HUES6 (cell line): ENCODE results near the gene HMGCLL1.

ENCODE experiments used
- H3K27ac ChIP-seq: 2 replicates; pipeline ENCODE4 v1.7.0; 2013; ENCODE audit warnings: low read depth, mild to moderate bottlenecking, low read length, inconsistent platforms
- H3K27me3 ChIP-seq: 2 replicates; pipeline ENCODE4 v1.6.1; 2013; ENCODE audit warnings: low read length; ENCODE audit not compliant: control insufficient read depth, insufficient read depth
- H3K36me3 ChIP-seq: 2 replicates; pipeline ENCODE4 v1.6.1; 2013; ENCODE audit warnings: low read length; ENCODE audit not compliant: control insufficient read depth, insufficient read depth
- H3K4me1 ChIP-seq: 2 replicates; pipeline ENCODE4 v1.6.1; 2013; ENCODE audit warnings: low read length; ENCODE audit not compliant: control insufficient read depth, insufficient read depth
- H3K4me3 ChIP-seq: 2 replicates; pipeline ENCODE4 v1.5.1; 2013; ENCODE audit warnings: low read depth, low read length
- H3K9ac ChIP-seq: one replicate; pipeline ENCODE4 v1.6.1; 2013; ENCODE audit warnings: mild to moderate bottlenecking, low read length
- H3K9me3 ChIP-seq: 2 replicates; pipeline ENCODE4 v1.6.1; 2013; ENCODE audit warnings: low read depth, low read length; ENCODE audit not compliant: control insufficient read depth, insufficient read depth

Gene HMGCLL1

DNA sequence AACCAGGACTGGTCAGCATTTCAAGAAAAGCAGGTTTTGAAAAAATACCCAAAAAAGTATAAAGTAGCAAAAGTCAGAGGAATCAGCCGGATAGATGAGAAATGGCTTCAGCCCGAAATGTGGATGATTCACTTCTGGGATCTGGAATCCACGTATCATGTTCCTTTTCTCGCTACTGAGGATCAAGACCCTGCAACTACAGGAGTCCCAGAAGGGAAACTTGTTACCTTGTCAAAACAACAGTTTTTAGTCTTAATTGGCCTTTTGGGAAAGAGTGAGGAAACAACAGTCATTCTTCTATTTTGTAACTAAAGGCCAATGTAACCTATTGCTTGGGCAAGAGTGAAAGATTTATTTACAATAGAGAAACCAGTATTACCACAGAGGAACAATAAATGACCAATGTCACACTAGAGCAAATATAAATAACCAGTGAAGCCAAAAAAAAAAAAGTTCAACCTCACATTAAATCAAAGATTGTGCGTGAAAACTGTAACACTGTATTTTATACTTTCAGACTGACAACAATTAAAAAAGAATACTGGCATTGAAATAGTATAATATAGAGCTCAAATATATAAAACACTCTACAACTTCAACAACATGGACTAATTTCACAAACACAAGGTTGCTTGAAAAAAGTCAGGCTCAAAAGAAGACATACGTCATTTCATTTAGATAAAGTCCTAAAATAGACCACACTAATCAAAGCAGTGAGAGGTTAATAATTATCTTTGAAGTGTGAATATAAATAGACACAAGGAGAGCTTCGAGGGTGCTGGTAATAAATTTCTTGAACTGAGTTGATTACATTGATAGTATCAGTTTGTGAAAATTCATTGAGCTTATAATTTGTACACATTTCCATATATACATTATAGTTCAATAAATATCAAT lies 135.5 kb downstream of the HMGCLL1 start:
- Histone ChIP-seq H3K27ac (no peak overlapping the region), H3K9me3 (no peaks in the 10 kb centered on the region), H3K9ac (no peak overlapping the region), H3K27me3 (no peaks in the 10 kb centered on the region), H3K4me1 (no peaks in the 10 kb centered on the region), H3K4me3 (no peak overlapping the region), H3K36me3 (no peaks in the 10 kb centered on the region)

DNA sequence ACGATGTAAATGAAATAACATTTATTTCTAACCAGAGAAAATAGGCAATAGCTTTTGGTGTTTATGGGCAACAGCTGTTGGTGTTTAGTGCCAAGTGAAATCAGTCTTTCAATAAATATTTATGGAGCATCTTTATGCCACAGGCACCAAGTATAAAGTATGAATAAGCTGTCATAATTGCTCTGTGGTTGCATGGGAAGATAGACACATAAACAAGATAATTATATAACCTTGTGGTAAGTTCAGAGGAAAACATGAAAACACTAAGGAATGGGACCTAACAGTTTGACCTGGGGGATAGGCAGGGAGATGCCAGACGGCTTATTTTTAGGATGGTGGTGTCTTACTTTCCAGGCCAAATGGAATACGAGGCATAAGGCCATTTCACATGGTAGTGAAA lies 140.8 kb downstream of the HMGCLL1 start:
- H3K9me3 ChIP-seq = no peaks in the 10 kb centered on the region
- no peaks in the 10 kb centered on the region for H3K27me3 ChIP-seq
- H3K9ac ChIP-seq = no peak overlapping the region
- no peaks in the 10 kb centered on the region for H3K36me3 ChIP-seq
- H3K27ac ChIP-seq = no peak overlapping the region
- H3K4me1 ChIP-seq = peaks cover 6% of the 10 kb centered on the region
- no peak overlapping the region for H3K4me3 ChIP-seq

DNA sequence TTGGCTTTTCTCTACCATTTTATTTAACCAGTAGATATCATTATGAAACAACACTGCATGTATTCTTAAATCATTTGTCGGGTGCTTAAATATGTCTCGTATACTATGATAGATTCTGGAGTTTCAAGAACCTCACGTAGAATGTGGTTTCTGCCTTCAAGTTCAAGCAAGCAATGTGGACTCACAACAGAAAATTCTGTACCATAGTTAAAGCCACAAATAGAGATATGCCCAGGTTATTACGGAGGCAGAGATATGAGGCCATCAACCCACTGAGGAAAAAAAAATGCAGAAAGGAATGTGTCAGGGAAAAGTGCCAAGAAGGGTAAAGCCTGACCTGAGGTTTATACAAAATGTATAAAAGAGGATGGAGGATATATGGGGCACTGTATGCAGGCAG lies 141.9 kb downstream of the HMGCLL1 start:
- H3K27ac ChIP-seq = no peak overlapping the region
- H3K4me1 ChIP-seq = peaks cover 7% of the 10 kb centered on the region
- no peaks in the 10 kb centered on the region for H3K9me3 ChIP-seq
- no peak overlapping the region for H3K9ac ChIP-seq
- no peaks in the 10 kb centered on the region for H3K27me3 ChIP-seq
- no peaks in the 10 kb centered on the region for H3K36me3 ChIP-seq
- H3K4me3 ChIP-seq = no peak overlapping the region

DNA sequence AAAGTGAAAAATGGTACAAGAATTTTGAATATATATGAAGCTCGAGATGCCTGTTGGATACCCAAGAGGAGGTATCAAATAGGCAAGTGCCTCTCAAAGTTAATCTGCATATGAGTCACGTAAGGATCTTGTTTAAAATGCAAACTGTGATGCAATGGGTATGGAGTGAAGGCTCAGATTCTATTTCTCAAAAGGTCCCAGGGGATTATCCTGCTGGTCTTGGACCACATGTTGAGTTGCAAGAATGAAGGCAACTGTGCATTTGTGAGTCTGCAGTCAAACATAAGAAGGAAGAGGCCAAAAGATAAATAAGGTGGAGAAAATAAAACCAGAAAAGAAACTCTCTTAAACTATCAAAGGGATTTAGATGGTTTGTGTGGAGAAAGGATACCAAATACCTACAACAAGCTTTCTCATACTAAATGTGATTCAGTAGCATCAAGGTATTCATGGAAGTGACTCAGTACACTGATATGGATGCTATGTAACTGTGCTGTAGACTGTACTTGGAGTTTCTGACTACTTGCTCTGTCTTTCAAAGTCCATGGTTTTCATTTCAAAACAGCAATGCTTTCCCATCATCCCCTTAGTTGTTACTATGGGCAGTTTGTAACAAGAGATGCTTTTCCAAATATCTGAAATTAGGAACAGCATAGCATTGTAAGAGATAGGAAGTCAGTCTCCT lies 145.4 kb downstream of the HMGCLL1 start:
- H3K4me3 ChIP-seq = no peak overlapping the region
- no peaks in the 10 kb centered on the region for H3K9me3 ChIP-seq
- no peak overlapping the region for H3K9ac ChIP-seq
- H3K36me3 ChIP-seq = no peaks in the 10 kb centered on the region
- H3K4me1 ChIP-seq = peaks cover 7% of the 10 kb centered on the region
- no peak overlapping the region for H3K27ac ChIP-seq
- H3K27me3 ChIP-seq = no peaks in the 10 kb centered on the region

DNA sequence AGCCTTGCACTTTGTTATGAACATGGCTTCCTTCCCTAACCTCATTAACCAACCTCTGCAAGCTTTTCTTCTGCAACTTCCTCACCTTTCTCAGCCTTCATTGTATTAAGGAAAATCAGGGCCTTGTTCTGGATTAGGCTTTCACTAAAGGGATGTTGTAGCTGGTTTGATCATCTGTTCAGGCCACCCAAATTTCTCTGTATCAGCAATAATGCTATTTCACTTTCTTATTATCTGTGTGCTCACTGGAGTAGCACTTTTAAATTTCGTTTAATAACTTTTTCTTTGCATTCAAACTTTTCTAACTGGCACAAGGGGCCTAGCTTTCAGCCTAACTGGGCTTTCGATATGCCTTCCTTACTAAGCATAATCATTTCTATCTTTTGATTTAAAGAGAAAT lies 155.1 kb downstream of the HMGCLL1 start:
- H3K36me3 ChIP-seq = no peaks in the 10 kb centered on the region
- H3K4me1 ChIP-seq = no peaks in the 10 kb centered on the region
- H3K9me3 ChIP-seq = no peaks in the 10 kb centered on the region
- H3K9ac ChIP-seq = no peak overlapping the region
- no peak overlapping the region for H3K4me3 ChIP-seq
- H3K27me3 ChIP-seq = no peaks in the 10 kb centered on the region
- no peak overlapping the region for H3K27ac ChIP-seq

DNA sequence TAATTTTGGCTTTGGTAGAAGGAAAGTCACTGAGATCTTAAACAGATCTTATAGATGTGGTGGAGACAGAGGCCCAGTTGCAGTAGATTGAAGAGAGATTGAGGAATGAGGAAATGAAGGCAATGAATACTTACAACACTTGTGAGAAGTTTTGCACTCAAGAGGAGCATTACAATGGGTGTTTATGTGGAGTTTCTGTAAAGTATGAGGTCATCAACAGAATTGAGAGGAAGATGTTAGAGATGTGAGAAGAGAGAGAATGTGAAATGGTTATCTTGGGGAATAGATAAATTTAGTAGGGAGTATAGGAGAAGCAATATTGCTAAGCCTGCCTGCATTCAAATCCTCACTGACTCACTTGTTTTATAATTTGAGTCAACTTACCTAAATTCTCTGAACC lies 168.3 kb downstream of the HMGCLL1 start:
- Histone ChIP-seq H3K27me3 (no peaks in the 10 kb centered on the region), H3K4me1 (no peaks in the 10 kb centered on the region; the same call in 1 of the 2 replicates), H3K4me3 (no peak overlapping the region), H3K9me3 (no peaks in the 10 kb centered on the region), H3K36me3 (no peaks in the 10 kb centered on the region), H3K27ac (no peak overlapping the region), H3K9ac (no peak overlapping the region)

DNA sequence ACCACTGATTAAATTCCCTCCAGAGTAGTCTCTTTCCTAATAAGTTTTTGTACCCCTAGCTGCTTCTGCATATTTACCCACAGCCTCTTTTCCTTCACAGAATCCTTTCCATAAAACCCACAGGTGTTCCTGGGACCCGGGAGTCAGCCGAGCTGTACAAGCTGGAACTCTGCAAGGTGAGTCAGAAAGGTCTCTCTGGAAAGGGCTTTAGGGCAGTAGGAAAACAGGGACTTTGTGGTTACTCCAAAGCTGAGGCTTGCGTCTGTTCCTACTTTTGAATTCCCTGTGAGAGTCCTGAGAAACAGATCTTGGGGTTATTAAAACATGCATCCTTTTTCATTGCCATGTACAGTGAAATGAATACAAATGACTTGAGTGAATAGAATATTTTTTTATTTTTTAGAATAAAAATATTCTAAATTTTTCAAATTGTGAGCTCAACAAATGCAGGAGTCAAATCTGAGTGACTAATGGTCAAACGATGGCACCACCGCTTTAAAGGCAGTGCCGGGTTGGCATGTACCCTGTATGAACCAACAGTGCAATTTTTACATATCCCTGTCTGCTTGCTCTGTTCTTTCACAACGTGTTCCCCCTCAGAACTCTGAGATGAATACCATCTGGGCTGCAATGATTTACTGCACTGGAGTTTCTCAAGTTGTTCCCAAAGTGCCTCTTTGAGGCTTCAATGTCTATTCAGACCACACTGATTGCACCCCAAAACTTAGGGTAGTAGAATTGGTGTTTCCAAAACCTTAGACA lies 173.3 kb downstream of the HMGCLL1 start:
- Histone ChIP-seq H3K36me3 (no peaks in the 10 kb centered on the region), H3K4me3 (no peak overlapping the region), H3K27me3 (no peaks in the 10 kb centered on the region), H3K9ac (no peak overlapping the region), H3K4me1 (no peaks in the 10 kb centered on the region), H3K9me3 (no peaks in the 10 kb centered on the region), H3K27ac (no peak overlapping the region)

DNA sequence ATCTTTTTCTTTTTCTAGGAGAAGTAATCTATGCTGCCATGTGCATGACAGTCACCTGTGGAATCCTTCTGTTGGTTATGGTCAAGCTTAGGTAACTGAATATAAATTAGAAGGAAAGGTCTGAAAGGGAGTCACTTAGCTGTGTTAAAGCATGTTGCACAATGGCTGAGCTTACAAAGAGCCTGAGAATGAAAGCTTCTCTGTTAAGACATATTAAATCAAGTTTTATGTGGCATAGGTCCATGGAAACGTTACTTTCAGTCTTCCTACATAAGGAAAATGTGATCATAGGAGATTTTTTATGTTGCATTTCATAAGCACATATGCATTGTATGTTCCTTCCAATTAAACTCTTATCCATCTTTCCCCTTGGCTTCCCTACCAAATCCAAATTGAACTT lies 179.6 kb downstream of the HMGCLL1 start:
- Histone ChIP-seq H3K27me3 (no peaks in the 10 kb centered on the region), H3K4me3 (no peak overlapping the region), H3K4me1 (no peaks in the 10 kb centered on the region), H3K27ac (no peak overlapping the region), H3K9me3 (no peaks in the 10 kb centered on the region), H3K36me3 (no peaks in the 10 kb centered on the region), H3K9ac (no peak overlapping the region)

DNA sequence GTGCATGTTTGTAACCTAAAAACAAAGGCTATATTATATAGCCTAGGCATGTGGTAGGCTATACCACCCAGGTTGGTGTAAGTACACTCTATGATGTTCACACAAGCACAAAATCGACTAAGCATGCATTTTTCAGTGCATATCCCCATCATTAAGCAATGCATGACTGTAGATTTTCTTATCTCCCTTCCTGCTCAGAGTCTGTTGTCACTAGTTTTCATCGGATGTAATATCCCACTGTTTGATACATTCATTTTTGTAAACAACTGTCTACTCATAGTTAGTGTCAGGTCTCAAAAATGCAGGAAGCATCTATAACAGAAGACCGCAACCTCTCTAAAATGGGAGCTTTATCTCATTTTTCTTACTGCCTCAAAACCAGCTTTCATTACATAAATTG lies 181.0 kb downstream of the HMGCLL1 start:
- Histone ChIP-seq H3K36me3 (no peaks in the 10 kb centered on the region), H3K9ac (no peak overlapping the region), H3K4me1 (no peaks in the 10 kb centered on the region), H3K9me3 (no peaks in the 10 kb centered on the region), H3K4me3 (no peak overlapping the region), H3K27me3 (no peaks in the 10 kb centered on the region), H3K27ac (no peak overlapping the region)

DNA sequence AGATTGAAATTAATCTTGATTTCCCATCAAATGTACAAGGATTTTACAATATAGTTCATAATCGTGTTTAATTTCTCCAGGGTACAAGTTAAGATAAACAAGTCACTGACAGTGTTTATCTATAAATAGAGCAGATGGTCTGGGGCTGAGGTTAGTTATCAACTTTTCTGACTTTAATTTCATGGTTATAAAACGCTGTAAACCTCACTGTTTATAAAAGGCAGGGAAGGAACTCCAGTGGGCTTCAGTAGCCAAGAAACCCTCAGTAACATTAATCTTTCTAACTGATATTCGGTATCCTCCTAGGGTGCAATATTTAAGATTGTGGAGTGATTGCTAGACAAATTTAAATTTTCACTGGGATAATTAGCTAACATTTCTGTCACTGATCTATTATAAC lies 183.1 kb downstream of the HMGCLL1 start:
- H3K4me1 ChIP-seq = no peaks in the 10 kb centered on the region
- no peak overlapping the region for H3K9ac ChIP-seq
- no peak overlapping the region for H3K27ac ChIP-seq
- H3K9me3 ChIP-seq = no peaks in the 10 kb centered on the region
- no peak overlapping the region for H3K4me3 ChIP-seq
- no peaks in the 10 kb centered on the region for H3K36me3 ChIP-seq
- no peaks in the 10 kb centered on the region for H3K27me3 ChIP-seq

DNA sequence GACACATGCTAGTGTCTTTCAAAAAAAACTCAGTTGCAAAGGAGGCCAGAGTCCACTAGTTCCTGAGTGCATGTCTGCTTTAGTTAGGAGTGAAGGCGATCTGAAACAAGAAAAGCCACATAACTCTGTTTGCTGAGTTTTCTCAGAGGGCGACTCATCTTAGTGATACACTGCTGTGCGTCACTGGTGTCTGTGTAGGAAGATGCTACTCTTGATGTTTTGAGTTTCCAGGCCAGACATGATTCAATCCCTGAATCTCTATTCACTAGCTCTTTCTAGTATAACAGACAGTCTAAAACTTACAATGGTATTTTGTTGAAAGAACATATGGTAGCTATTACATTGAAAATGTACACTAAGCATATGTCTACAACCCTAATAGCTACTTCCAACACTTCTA lies 190.8 kb downstream of the HMGCLL1 start:
- H3K9me3 ChIP-seq = no peaks in the 10 kb centered on the region
- no peaks in the 10 kb centered on the region for H3K36me3 ChIP-seq
- H3K27me3 ChIP-seq = no peaks in the 10 kb centered on the region
- H3K27ac ChIP-seq = no peak overlapping the region
- H3K9ac ChIP-seq = no peak overlapping the region
- no peaks in the 10 kb centered on the region for H3K4me1 ChIP-seq
- no peak overlapping the region for H3K4me3 ChIP-seq
